Measurements from ENCODE around the gene CAMTA2. TPM values are rescaled to one million over a fixed set of nuclear protein-coding genes. Genes with fewer than 3 reads are reported as not detected.
"Not testable (repeated sequence)": the region's sequence is repeated elsewhere in the genome, so short reads cannot be mapped to it uniquely, and the experiment has no call there.

The CAMTA2 gene
- total RNA-seq, 1 donor from 2014 or later = 8.0 TPM

DNA sequence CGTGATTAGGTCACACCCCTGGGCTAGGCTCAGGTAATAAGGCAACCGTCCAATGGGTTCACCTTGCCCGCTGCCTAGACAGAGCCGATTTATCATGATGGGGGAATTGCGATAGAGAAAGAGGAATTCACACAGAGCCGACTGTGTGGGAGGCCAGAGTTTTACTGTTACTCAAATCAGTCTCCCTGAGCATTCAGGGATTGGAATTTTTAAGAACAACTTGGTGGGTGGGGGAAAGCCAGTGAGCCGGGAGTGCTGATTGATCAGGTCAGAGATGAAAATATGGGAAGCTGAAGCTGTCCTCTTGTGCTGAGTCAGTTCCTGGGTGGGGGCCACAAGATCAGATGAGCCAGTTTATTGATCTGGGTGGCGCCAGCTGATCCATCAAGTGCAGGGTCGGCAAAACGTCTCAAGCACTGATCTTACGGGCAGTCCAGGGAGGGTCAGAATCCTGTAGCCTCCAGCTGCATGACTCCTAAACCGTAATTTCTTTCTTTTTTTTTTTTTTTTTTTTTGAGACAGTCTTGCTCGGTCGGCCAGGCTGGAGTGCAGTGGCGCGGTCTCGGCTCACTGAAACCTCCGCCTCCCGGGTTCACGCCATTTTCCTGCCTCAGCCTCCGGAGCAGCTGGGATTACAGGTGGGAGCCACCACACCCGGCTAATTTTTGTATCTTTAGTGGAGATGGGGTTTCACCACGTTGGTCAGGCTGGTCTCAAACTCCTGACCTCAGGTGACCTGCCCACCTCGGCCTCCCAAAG, 60.7 kb downstream of the CAMTA2 start:
- DNase-seq = not testable (repeated sequence)

GRCh38 chr17:4921320-4921719, 66.2 kb downstream of the CAMTA2 start:
- DNase-seq = no peak

GRCh38 chr17:4920351-4921048, 67.0 kb downstream of the CAMTA2 start:
- DNase-seq = no peak

DNA sequence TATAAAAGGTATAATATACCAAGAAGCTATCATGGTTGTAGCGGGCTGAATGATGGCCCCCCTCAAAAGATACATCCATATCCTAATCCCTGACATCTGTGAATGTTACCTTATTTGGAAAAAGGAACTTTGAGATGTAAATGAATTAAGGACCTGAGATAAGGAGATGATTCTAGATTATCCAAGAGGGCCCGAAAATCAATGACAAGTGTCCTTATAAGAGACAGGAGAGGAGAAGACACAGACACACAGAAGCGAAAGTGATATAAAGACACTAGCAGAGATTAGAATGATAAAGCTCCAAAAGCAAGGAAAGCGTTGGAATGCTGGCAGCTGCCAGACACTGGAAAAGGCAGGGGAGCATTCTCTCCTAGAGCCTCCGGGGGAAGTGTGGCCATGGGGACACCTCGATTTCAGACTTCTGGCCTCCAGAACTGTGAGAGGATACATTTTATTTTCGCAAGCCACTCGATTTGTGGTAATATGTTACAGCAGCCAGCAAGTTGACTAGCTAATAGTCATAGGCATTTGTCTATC, 67.9 kb downstream of the CAMTA2 start:
- DNase-seq = no peak

Small RNA genes lying within 50 kb of the gene (small RNA-seq; reads per million reads assigned to genes)
- gene MIR6864 (ENCODE audit: low replicate concordance) (0.06 reads per million), gene MIR6865 (ENCODE audit: low replicate concordance) (not detected)

Other genes starting within 250 kb of the CAMTA2 start
- gene ZMYND15, start 247.8 kb downstream of the CAMTA2 start, total RNA-seq = not detected
- gene CXCL16, start 247.7 kb downstream of the CAMTA2 start, total RNA-seq = 4.8 TPM
- gene TM4SF5, start 215.8 kb downstream of the CAMTA2 start, total RNA-seq = not detected
- 13.1 TPM for gene VMO1, start 201.3 kb downstream of the CAMTA2 start, total RNA-seq
- gene GLTPD2, start 198.7 kb downstream of the CAMTA2 start, total RNA-seq = not detected
- gene PSMB6, start 191.5 kb downstream of the CAMTA2 start, total RNA-seq = 79.1 TPM
- gene PLD2, start 180.5 kb downstream of the CAMTA2 start, total RNA-seq = 16.1 TPM
- gene MINK1, start 154.3 kb downstream of the CAMTA2 start, total RNA-seq = 51.4 TPM
- 5.1 TPM for gene C17orf107, start 88.1 kb downstream of the CAMTA2 start, total RNA-seq
- 3.8 TPM for gene CHRNE, start 84.6 kb downstream of the CAMTA2 start, total RNA-seq
- not detected for gene GP1BA, start 55.4 kb downstream of the CAMTA2 start, total RNA-seq
- 94.6 TPM for gene SLC25A11, start 47.6 kb downstream of the CAMTA2 start, total RNA-seq
- 20.3 TPM for gene RNF167, start 47.4 kb downstream of the CAMTA2 start, total RNA-seq
- 168 TPM for gene PFN1, start 39.1 kb downstream of the CAMTA2 start, total RNA-seq
- 4,089 TPM for gene ENO3, start 36.6 kb downstream of the CAMTA2 start, total RNA-seq
- 68.2 TPM for gene SPAG7, start 19.9 kb downstream of the CAMTA2 start, total RNA-seq
- gene INCA1, start 9.8 kb upstream of the CAMTA2 start, total RNA-seq = 0.62 TPM
- 97.3 TPM for gene KIF1C, start 10.3 kb upstream of the CAMTA2 start, total RNA-seq
- gene SLC52A1, start 47.8 kb upstream of the CAMTA2 start, total RNA-seq = not detected
- 9.5 TPM for gene ZFP3, start 90.8 kb upstream of the CAMTA2 start, total RNA-seq
- 8.4 TPM for gene ZNF232, start 124.2 kb upstream of the CAMTA2 start, total RNA-seq
- gene USP6, start 128.4 kb upstream of the CAMTA2 start, total RNA-seq = 0.92 TPM
- gene ZNF594, start 204.2 kb upstream of the CAMTA2 start, total RNA-seq = 27.7 TPM
- gene SCIMP, start 247.2 kb upstream of the CAMTA2 start, total RNA-seq = not detected